Endothelial cell of umbilical vein (primary cell): ENCODE measurements around the gene NKD2.

Experiments used
- EZH2 ChIP-seq: IDR thresholded peaks from 2 replicates; pipeline ENCODE4 v1.6.1; 2012; ENCODE audit warnings: borderline replicate concordance, low read depth, mild to moderate bottlenecking, moderate library complexity, low read length, inconsistent platforms; ENCODE audit not compliant: severe bottlenecking
- POLR2A ChIP-seq: IDR thresholded peaks from 2 replicates; pipeline ENCODE4 v1.6.1; 2012; ENCODE audit warnings: low read depth, mild to moderate bottlenecking, control low read depth, low read length
- TF ChIP-seq, protein P1 (sequence below), 2 donors: IDR thresholded peaks; 1 replicate in 1 of 2; 2 replicates in 1 of 2; pipeline ENCODE4 v1.5.1; 2011; ENCODE audit warnings: low read length in 2 of 2, mild to moderate bottlenecking in 2 of 2, moderate library complexity in 2 of 2, control low read depth in 1 of 2, inconsistent platforms in 1 of 2, low read depth in 1 of 2; ENCODE audit not compliant: insufficient read depth in 1 of 2; ENCODE audit errors: extremely low read depth in 1 of 2

DNA sequence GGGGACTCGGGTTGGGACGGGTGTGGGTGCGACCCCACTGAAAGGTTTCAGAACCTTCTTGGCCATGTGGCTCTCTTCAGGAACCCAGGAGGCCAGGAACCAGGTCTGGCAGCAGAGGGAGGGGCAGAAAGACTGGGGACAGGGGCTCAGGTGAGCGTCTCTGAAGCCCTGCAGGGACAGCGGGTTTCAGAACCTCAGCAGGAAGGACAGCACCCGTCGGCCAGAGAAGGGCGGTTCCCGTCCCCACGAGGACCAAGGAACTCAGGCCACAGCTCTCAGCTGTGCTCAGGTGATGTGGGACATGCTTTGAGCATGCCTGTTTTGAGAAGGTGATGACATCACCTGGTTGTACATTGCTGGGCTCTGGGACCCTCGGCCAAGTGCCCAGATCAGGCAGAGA is 77.5 kb downstream of the NKD2 start:
- TF ChIP-seq, protein P1, sequence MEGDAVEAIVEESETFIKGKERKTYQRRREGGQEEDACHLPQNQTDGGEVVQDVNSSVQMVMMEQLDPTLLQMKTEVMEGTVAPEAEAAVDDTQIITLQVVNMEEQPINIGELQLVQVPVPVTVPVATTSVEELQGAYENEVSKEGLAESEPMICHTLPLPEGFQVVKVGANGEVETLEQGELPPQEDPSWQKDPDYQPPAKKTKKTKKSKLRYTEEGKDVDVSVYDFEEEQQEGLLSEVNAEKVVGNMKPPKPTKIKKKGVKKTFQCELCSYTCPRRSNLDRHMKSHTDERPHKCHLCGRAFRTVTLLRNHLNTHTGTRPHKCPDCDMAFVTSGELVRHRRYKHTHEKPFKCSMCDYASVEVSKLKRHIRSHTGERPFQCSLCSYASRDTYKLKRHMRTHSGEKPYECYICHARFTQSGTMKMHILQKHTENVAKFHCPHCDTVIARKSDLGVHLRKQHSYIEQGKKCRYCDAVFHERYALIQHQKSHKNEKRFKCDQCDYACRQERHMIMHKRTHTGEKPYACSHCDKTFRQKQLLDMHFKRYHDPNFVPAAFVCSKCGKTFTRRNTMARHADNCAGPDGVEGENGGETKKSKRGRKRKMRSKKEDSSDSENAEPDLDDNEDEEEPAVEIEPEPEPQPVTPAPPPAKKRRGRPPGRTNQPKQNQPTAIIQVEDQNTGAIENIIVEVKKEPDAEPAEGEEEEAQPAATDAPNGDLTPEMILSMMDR (IDR thresholded peaks at IDR 0.05; ENCODE audit: extremely low read depth in 1 of 2, insufficient read depth in 1 of 2, low read depth in 1 of 2, low read length in 2 of 2): no peak
- no peak for TF ChIP-seq POLR2A
- TF ChIP-seq EZH2: no peak
